Glutamatergic neuron (in vitro differentiated cells): ENCODE results near the gene AMER2. TPM values are rescaled to one million over a fixed set of nuclear protein-coding genes. Genes with fewer than 3 reads are reported as not detected.

ENCODE experiments used
- DNase-seq: peaks from one replicate; pipeline ENCODE4 v3.0.0; 2022
- H3K27ac Mint-ChIP-seq: one replicate; pipeline ENCODE4 v1.8.0; 2020; ENCODE audit warnings: mild to moderate bottlenecking, mixed read lengths, inconsistent platforms; ENCODE audit not compliant: unreplicated experiment
- H3K27me3 Mint-ChIP-seq: one replicate; pipeline ENCODE4 v1.8.0; 2020; ENCODE audit warnings: mild to moderate bottlenecking, moderate library complexity, mixed read lengths, inconsistent platforms; ENCODE audit not compliant: unreplicated experiment
- H3K36me3 Mint-ChIP-seq: one replicate; pipeline ENCODE4 v1.8.0; 2020; ENCODE audit warnings: mild to moderate bottlenecking, mixed read lengths, inconsistent platforms; ENCODE audit not compliant: unreplicated experiment
- H3K4me1 Mint-ChIP-seq: one replicate; pipeline ENCODE4 v1.8.0; 2020; ENCODE audit warnings: mild to moderate bottlenecking, low read depth, mixed read lengths, inconsistent platforms; ENCODE audit not compliant: unreplicated experiment
- H3K4me3 Mint-ChIP-seq: one replicate; pipeline ENCODE4 v1.8.0; 2020; ENCODE audit warnings: mild to moderate bottlenecking, mixed read lengths, inconsistent platforms; ENCODE audit not compliant: unreplicated experiment
- H3K9me3 Mint-ChIP-seq: one replicate; pipeline ENCODE4 v1.8.0; 2020; ENCODE audit warnings: mild to moderate bottlenecking, moderate library complexity, mixed read lengths, inconsistent platforms; ENCODE audit not compliant: unreplicated experiment
- total RNA-seq: library from RNA; stranded (reverse); fragmentation: NEBNext Ultra II Directional; extraction: Animal tissue kit (Norgen Biotek cat#: 25700); gene quantifications from one replicate; pipeline ENCODE4 v1.2.1, GENCODE V29; 2021; ENCODE audit not compliant: unreplicated experiment
- TF ChIP-seq, protein P1 (sequence below): fragments of 200-600 bp; sonication (generic); IDR thresholded peaks from one replicate; pipeline ENCODE4 v1.5.0; 2021; ENCODE audit not compliant: partially characterized antibody, unreplicated experiment

The AMER2 gene
- total RNA-seq, 1 donor from 2014 or later: 1.5 TPM

DNA sequence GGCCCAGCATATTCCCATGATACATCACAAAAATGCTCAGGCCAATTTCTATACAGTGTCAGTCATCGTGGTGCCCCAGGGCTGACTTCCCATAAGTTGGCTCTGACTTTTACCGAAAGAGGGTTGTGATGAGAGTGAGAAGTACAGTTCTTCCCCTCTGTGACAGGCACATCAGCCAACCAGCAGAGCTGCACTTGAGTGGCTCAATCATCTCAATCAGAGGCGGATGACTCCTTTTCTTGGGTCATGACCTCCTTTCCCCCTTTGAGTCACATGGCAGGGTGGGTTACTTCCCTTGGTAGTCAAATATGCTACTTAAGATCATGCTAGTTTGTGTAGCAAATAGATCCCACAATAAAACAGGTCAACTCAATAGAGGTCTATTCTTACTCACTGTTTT lies 6.9 kb upstream of the AMER2 start:
- H3K27ac Mint-ChIP-seq: no peak overlapping the region
- peaks cover 24% of the 10 kb centered on the region for H3K4me1 Mint-ChIP-seq
- peaks cover 2% of the 10 kb centered on the region for H3K9me3 Mint-ChIP-seq
- H3K27me3 Mint-ChIP-seq: peaks cover 7% of the 10 kb centered on the region
- no peak for DNase-seq
- peaks cover 9% of the 10 kb centered on the region for H3K36me3 Mint-ChIP-seq
- no peak overlapping the region for H3K4me3 Mint-ChIP-seq
- TF ChIP-seq, protein P1, sequence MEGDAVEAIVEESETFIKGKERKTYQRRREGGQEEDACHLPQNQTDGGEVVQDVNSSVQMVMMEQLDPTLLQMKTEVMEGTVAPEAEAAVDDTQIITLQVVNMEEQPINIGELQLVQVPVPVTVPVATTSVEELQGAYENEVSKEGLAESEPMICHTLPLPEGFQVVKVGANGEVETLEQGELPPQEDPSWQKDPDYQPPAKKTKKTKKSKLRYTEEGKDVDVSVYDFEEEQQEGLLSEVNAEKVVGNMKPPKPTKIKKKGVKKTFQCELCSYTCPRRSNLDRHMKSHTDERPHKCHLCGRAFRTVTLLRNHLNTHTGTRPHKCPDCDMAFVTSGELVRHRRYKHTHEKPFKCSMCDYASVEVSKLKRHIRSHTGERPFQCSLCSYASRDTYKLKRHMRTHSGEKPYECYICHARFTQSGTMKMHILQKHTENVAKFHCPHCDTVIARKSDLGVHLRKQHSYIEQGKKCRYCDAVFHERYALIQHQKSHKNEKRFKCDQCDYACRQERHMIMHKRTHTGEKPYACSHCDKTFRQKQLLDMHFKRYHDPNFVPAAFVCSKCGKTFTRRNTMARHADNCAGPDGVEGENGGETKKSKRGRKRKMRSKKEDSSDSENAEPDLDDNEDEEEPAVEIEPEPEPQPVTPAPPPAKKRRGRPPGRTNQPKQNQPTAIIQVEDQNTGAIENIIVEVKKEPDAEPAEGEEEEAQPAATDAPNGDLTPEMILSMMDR: no peak

DNA sequence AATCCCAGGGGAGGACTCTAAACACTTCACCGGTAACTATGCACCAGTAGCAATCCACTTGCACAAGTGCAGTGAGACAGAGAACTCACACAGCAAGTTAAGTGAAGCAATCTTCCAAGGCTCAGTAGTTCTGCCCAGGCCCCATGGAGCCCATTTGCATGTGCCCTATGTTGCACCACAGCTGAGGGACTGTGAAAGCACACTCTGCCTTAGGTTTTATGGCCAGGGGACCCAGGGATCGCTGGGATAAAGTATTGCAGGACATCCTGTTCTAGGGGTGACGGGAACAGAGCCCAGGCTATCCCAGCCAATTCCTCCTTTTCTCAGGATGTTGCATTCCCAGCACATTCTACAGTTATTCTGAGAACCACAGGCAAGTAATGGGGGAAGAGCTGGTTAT lies 6.0 kb upstream of the AMER2 start:
- TF ChIP-seq, protein P1: no peak
- H3K4me1 Mint-ChIP-seq: peaks cover 31% of the 10 kb centered on the region
- DNase-seq: no peak
- peak overlapping the region; percentile 8 for H3K27ac Mint-ChIP-seq
- H3K9me3 Mint-ChIP-seq: peaks cover 2% of the 10 kb centered on the region
- peaks cover 9% of the 10 kb centered on the region for H3K36me3 Mint-ChIP-seq
- peaks cover 7% of the 10 kb centered on the region for H3K27me3 Mint-ChIP-seq
- no peak overlapping the region for H3K4me3 Mint-ChIP-seq

DNA sequence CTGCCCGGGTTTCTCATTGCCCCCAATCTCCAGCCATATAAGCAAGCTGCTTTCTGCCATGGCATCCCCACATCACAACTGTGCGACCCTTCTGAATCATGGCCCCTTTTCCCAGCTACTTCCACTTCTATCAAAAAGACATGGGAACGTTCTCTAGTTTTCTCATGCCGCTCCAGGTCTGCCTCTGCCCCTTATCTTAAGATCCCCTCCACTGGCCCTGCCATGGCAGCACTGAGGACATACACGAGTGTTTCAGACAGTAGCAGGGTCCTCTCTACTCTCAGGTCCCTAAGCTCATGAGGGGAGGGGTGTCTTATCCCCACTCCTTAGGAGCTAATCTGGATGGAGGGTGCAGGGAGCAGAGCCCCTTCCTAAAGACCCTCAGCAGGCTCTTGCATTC lies 5.5 kb upstream of the AMER2 start:
- H3K27me3 Mint-ChIP-seq: peaks cover 7% of the 10 kb centered on the region
- no peak overlapping the region for H3K27ac Mint-ChIP-seq
- H3K9me3 Mint-ChIP-seq: peaks cover 4% of the 10 kb centered on the region
- TF ChIP-seq, protein P1: no peak
- peaks cover 9% of the 10 kb centered on the region for H3K36me3 Mint-ChIP-seq
- H3K4me1 Mint-ChIP-seq: peaks cover 31% of the 10 kb centered on the region
- no peak for DNase-seq
- H3K4me3 Mint-ChIP-seq: no peak overlapping the region

DNA sequence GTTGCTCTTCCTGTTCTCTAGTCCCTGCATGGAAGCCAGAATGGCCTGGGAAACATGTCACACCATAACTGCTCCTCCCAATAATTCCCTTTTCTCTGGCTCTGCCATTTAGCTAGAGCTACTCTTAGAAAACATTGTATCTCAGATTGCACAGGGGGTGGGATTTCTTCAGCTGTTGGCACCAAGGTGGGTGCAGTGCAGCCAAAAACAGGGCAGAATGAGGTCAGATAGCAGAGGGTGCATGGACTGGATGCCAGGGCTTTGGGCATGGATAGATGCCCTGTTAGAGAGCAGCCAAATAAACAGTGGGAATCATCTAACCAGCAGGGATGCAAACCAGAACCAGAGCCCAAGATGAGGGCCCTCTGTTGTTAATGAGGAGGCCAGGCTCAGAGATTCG lies 4.9 kb upstream of the AMER2 start:
- TF ChIP-seq, protein P1: no peak
- H3K27me3 Mint-ChIP-seq: peaks cover 12% of the 10 kb centered on the region
- H3K4me3 Mint-ChIP-seq: no peak overlapping the region
- no peak for DNase-seq
- peaks cover 10% of the 10 kb centered on the region for H3K36me3 Mint-ChIP-seq
- H3K27ac Mint-ChIP-seq: no peak overlapping the region
- H3K4me1 Mint-ChIP-seq: peaks cover 34% of the 10 kb centered on the region
- peaks cover 4% of the 10 kb centered on the region for H3K9me3 Mint-ChIP-seq

DNA sequence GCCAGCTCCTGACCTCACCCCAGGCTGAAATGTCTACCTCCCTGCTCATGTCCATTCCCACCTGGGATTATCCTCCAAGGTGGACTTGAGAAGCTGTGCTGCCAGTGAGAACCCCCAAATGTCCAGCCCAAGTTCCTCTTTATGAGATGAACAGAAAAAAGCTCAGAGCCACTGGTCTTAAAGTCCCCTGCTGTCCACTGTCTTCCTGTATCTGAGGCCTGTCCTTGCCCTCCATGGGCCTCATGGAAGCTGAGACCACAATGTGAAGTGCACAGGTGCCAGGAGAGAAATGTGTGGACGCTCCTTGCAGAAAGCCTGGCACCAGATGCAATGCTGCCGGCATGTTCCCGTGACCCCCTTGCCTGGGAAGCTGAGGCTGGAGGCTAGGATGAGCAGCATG lies 3.3 kb upstream of the AMER2 start:
- peaks cover 14% of the 10 kb centered on the region for H3K36me3 Mint-ChIP-seq
- TF ChIP-seq, protein P1: no peak
- H3K27ac Mint-ChIP-seq: no peak overlapping the region
- peaks cover 22% of the 10 kb centered on the region for H3K4me1 Mint-ChIP-seq
- H3K9me3 Mint-ChIP-seq: peaks cover 12% of the 10 kb centered on the region
- no peak for DNase-seq
- H3K4me3 Mint-ChIP-seq: no peak overlapping the region
- H3K27me3 Mint-ChIP-seq: peaks cover 22% of the 10 kb centered on the region
